Astrocyte of the cerebellum (primary cell): ENCODE measurements around the gene OR10A3.

Experiments
- DNase-seq: peaks from one replicate; pipeline ENCODE4 v3.0.0-alpha.2; 2011; ENCODE audit warnings: low read depth
- H3K4me3 ChIP-seq: 2 replicates; pipeline ENCODE4 v1.5.1; 2011; ENCODE audit warnings: mild to moderate bottlenecking, low read depth, low read length, moderate library complexity
- in situ Hi-C: cut with HindIII; loops from 2 replicates; pipeline ENCODE4 v1.10.0; 2017; ENCODE audit warnings: low sequenced_read_pairs
- TF ChIP-seq, protein P1 (sequence below): IDR thresholded peaks from 2 replicates; pipeline ENCODE4 v1.5.1; 2012; ENCODE audit warnings: low read length, low read depth, moderate library complexity, mild to moderate bottlenecking; ENCODE audit errors: missing control alignments

The OR10A3 gene

DNA sequence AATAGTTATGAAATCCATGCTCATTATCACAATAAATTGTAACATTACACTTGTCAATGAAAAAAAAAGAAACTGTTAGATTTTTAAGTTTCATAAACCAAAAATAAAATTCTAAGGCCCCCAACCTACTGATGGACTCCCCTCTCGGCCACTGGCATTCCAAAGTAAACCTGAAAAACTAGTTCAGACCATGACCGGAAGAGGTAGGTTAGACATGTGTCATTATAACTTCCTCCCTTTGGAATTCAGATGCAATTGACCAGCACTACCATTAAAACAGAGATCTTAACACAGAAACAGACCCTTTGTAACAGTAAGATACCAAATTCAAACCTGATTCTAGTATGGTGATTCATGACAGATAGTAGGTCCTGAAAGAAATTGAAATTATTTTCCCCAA, 23.4 kb downstream of the OR10A3 start:
- no peak for DNase-seq
- H3K4me3 ChIP-seq = no peak overlapping the region
- in situ Hi-C loops = no loop called here
- TF ChIP-seq, protein P1, sequence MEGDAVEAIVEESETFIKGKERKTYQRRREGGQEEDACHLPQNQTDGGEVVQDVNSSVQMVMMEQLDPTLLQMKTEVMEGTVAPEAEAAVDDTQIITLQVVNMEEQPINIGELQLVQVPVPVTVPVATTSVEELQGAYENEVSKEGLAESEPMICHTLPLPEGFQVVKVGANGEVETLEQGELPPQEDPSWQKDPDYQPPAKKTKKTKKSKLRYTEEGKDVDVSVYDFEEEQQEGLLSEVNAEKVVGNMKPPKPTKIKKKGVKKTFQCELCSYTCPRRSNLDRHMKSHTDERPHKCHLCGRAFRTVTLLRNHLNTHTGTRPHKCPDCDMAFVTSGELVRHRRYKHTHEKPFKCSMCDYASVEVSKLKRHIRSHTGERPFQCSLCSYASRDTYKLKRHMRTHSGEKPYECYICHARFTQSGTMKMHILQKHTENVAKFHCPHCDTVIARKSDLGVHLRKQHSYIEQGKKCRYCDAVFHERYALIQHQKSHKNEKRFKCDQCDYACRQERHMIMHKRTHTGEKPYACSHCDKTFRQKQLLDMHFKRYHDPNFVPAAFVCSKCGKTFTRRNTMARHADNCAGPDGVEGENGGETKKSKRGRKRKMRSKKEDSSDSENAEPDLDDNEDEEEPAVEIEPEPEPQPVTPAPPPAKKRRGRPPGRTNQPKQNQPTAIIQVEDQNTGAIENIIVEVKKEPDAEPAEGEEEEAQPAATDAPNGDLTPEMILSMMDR = no peak

DNA sequence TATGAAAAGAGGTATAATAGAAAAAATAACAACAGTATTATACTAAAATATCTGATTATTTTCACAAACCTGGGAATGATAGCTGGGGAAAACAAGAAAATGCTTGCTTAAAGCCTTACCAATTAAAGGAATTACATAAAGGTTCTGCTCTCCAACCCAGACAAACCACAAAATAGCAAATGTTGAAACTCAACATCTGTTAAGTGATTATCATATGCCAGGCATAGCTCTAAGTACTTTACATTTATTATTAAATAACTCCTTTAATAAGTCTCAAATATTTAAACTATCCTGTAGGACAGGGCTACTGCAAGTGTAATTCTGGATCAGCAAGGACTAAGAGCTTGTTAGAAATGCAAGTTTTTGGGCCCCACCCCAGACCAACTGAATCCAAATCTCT, 30.5 kb downstream of the OR10A3 start:
- TF ChIP-seq, protein P1 = no peak
- no peak overlapping the region for H3K4me3 ChIP-seq

DNA sequence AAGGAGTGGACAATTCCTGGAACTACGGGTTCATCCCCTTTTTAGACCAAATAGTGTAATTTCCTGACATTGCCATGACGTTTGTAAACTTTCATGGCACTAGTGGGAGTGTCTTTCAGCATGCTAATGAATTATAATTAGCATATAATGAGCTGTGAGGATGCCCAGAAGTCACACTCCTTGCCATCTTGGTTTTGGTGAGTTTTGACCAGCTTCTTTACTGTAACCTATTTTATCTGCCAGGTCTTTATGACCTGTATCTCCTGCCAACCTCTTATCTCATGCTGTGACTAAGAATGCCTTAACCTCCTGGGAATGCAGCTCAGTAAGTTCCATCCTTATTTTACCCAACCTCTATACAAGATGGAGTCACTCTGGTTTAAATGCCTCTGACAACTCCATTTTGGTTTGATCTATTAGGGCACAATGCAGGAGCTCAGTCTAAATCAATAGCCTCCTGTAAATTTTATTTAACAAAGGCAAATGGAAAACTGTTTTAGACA, 31.2 kb downstream of the OR10A3 start:
- TF ChIP-seq, protein P1 = no peak
- H3K4me3 ChIP-seq = no peak overlapping the region
- in situ Hi-C loops = no loop called here
- DNase-seq = no peak

More for the DNA sequence above, 30.5 kb downstream of the OR10A3 start:
- in situ Hi-C loops = no loop called here
- no peak for DNase-seq

DNA sequence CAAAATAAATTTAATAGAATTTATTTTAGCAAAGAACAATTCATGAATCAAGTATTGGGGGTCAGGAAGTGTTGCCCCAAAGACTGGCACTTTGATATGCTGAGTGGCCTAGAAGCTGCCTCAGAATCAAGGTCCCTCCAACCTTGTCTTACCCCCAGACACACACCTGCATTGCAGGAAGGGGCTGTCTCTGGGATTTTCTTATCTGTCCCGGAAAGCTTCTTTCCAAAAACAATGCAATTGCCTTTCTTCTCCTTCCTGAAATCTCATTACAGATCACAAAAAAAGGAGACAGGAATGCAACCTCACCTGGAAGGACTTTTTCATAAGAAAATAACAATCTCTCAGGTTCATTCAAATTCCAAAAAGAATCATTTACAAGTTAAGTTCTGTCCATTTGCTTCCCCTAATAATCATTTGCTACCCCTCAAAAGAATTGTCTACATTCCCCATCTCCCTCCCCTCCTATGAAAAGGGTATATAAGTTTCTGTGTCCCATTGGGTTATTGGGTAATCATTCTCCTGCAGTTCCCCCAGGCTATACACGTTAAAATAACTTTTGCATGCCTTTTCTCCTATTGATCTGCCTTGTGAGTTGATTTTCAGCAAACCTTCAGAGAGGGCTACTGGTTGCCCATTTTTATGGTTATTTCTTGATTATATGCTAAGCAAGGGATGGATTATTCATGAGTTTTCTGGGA, 31.8 kb downstream of the OR10A3 start:
- no peak for DNase-seq
- H3K4me3 ChIP-seq = no peak overlapping the region
- TF ChIP-seq, protein P1 = no peak
- in situ Hi-C loops = loop anchor here (5.0 kb wide), 1 partner anchor 72 kb away; no protein-coding TSS in a partner anchor

DNA sequence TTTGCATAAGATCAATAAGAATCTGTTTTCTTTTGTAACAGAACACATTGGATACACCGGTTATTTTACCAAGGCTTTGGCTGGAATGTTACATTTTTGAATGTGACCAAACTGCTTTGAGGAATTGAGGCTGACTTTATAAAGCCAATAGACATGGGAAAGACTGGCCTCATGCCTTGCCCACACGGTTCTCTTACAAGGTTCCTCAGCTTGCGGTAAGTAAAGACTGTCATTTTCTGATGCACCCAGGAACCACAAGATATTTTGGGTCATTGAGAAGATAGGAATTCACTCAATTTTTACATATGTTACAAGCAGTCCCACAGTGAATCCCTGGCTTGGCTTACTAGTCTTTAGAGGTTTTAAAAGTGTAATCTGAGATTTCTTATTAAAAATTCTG, 34.4 kb downstream of the OR10A3 start:
- H3K4me3 ChIP-seq = no peak overlapping the region
- TF ChIP-seq, protein P1 = no peak
- in situ Hi-C loops = loop anchor here (5.0 kb wide), 1 partner anchor 70 kb away; no protein-coding TSS in a partner anchor
- DNase-seq = no peak

DNA sequence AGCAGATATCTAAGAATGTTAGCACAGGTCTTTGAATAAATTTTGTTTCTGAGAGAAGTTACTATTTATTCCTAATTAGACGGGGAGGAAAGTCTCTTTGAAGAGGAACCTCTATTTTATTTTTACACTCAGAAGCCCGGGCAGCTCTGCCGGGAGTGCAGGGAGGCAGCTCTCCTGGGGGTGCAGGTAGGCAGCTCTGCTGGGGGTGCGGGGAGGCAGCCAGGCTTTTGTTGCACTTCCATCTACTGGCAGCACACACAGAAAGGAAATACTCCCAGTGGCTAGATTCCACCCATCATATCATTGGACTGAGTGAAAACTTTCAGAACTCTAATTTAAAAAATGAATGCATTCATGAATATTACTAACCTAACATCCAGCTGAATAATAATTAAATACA, 35.0 kb downstream of the OR10A3 start:
- H3K4me3 ChIP-seq = no peak overlapping the region
- DNase-seq = no peak
- TF ChIP-seq, protein P1 = no peak
- in situ Hi-C loops = loop anchor here (5.0 kb wide), 1 partner anchor 69 kb away; no protein-coding TSS in a partner anchor
